Omental fat pad (tissue), 4 donors: ENCODE measurements around the gene RPS16. TPM values are rescaled to one million over a fixed set of nuclear protein-coding genes. Genes with fewer than 3 reads are reported as not detected.

Experiments used
- ATAC-seq: fragments of 150-250 bp; one replicate; pipeline ENCODE4 v1.9.1; 2016; ENCODE audit warnings: mild to moderate bottlenecking, moderate library complexity; ENCODE audit not compliant: low FRiP score
- DNase-seq: peaks from one replicate; pipeline ENCODE4 v3.0.0-alpha.2; 2019; ENCODE audit warnings: low spot score
- total RNA-seq, 4 donors: library from RNA; depleted of rRNA; stranded (reverse); fragments of >200 nt; gene quantifications; one replicate each; pipeline ENCODE4 v1.1.0, GENCODE V29; 2016
- TF ChIP-seq, protein P1 (sequence below), 3 donors: fragments of 450-650 bp; IDR thresholded peaks; one replicate each; pipeline ENCODE4 v1.5.1; 2016 to 2017; ENCODE audit warnings: antibody characterized with exemption in 3 of 3, mild to moderate bottlenecking in 3 of 3, moderate library complexity in 2 of 3

The RPS16 gene
- total RNA-seq, 4 donors from 2014 or later = 1,153 to 1,681 (median 1,338) TPM

DNA sequence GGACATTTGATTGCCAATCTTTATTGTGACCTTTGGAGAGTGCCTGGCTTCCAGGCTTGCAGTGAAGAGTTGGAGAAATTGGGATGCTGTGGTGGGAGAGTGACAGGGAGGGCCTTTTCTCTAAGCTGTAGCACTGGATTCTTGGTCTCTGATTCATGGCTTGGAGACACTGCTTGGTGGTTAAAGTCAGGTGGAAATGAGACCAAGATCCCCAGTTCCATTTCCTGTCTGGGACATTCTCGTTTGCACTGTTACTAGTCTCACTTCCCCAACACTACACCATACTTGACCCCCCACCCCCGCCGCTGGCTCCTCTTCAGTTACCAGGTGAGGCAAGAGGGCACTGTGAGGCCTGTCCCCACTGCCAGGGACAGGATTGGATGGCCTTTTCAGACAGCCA, 12.5 kb upstream of the RPS16 start:
- TF ChIP-seq, protein P1, sequence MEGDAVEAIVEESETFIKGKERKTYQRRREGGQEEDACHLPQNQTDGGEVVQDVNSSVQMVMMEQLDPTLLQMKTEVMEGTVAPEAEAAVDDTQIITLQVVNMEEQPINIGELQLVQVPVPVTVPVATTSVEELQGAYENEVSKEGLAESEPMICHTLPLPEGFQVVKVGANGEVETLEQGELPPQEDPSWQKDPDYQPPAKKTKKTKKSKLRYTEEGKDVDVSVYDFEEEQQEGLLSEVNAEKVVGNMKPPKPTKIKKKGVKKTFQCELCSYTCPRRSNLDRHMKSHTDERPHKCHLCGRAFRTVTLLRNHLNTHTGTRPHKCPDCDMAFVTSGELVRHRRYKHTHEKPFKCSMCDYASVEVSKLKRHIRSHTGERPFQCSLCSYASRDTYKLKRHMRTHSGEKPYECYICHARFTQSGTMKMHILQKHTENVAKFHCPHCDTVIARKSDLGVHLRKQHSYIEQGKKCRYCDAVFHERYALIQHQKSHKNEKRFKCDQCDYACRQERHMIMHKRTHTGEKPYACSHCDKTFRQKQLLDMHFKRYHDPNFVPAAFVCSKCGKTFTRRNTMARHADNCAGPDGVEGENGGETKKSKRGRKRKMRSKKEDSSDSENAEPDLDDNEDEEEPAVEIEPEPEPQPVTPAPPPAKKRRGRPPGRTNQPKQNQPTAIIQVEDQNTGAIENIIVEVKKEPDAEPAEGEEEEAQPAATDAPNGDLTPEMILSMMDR (IDR thresholded peaks at IDR 0.05) = no peak
- no peak for ATAC-seq

GRCh38 chr19:39446365-39447084, 10.8 kb upstream of the RPS16 start:
- TF ChIP-seq, protein P1 (IDR thresholded peaks at IDR 0.05) = no peak
- no peak for DNase-seq
- no peak for ATAC-seq

More for the DNA sequence above, 12.5 kb upstream of the RPS16 start:
- no peak for DNase-seq

DNA sequence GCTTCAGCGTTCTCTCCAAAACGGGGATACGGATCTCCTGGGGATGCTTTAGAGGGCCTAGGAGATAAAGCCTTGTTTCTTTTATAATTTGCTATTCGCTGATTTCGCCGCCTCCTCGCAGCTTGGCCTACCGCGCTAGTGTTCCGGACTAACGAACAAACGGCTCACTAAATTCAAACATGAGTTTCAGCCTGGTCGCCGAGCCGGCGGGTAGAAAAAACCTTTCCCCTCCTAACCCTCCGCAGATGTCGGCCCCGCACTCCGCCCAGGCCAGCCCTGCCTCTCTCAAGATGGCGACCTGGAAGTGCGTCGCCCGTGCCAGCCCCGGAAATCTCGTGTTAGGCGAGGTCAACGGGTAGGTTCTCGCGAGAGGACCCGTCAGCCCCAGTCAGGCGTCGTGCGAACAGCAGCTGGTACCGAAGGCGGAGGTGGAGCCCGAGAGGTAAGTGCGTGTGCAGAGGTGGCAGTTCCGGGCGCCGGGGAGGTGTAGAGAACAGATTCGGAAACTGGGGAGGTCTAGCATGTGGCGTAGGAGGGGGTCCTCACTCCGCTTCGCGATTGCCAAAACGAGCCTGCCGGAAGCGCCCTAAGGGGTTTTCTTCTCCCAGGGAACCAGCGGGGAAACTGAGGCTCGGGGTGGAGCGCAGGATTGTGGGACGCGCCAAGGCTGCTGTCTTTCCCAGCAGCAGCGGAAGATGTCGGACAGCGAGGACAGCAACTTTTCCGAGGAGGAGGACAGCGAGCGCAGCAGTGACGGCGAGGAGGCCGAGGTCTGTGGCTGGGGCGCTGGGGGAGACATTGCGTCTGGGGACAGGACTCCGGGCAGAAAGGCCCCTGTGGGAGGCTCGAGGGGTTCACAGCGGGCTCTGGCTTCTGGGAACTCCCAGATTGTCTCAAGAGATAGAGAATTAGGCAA, 9.7 kb upstream of the RPS16 start, which contains the start of gene SUPT5H:
Gene SUPT5H, plus strand, starts transcription at position 387 of the 916 bp plus-strand sequence. Its CDS starts 309 bp downstream, at position 696.
- peak; percentile 87 for DNase-seq
- TF ChIP-seq, protein P1 (IDR thresholded peaks at IDR 0.05) = no peak
- peak; percentile 89 for ATAC-seq

GRCh38 chr19:39444598-39445195, 8.9 kb upstream of the RPS16 start:
- DNase-seq (no peak), ATAC-seq (no peak)
- TF ChIP-seq, protein P1 (IDR thresholded peaks at IDR 0.05) = no peak

GRCh38 chr19:39438270-39438934, 2.7 kb upstream of the RPS16 start:
- DNase-seq (no peak), ATAC-seq (no peak)
- TF ChIP-seq, protein P1 (IDR thresholded peaks at IDR 0.05) = no peak

- DNase-seq (no peak), ATAC-seq (no peak)
- TF ChIP-seq, protein P1 (IDR thresholded peaks at IDR 0.05) = no peak
Observed at GRCh38 chr19:39436350-39436716, 584 bp upstream of the RPS16 start.
